K562 (cell line): ENCODE data around the gene TMEM271. TPM values are rescaled to one million over a fixed set of nuclear protein-coding genes. Genes with fewer than 3 reads are reported as not detected.

Experiments
- ATAC-seq: fragments of 200-7000 bp; cut with Tn5 transposase; 3 replicates; pipeline ENCODE4 v1.9.1; 2020; ENCODE audit warnings: moderate library complexity
- BruUV-seq: library from RNA; stranded (reverse); fragments of 400-500 nt; replicated peaks from 2 replicates; lab custom pipeline; 2021; lab: Mats Ljungman, UMichigan
- CTCF ChIA-PET: fragments of 300-600 bp; formaldehyde crosslinking; extraction: SDS; loops from one replicate; lab custom pipeline; 2021; ENCODE audit warnings: low intra/inter-chr PET ratio; lab: Yijun Ruan, JAX
- POLR2A ChIA-PET: fragments of 300-600, 350-650 bp; sonication (Branson Sonifier 250); formaldehyde crosslinking; extraction: SDS; loops from one replicate; lab custom pipeline; 2021; ENCODE audit warnings: antibody characterized with exemption, inconsistent platforms; lab: Yijun Ruan, JAX
- DNase-seq, 4 experiments: peaks; one replicate each; pipeline versions ENCODE4 v3.0.0 to v3.0.0-alpha.2; 2011 to 2018; ENCODE audit warnings: low spot score in 3 of 4, mixed read lengths in 3 of 4; ENCODE audit errors: extremely low read depth in 1 of 4
- FAIRE-seq: peaks from 2 replicates; lab custom pipeline; 2011; peaks lifted over from hg19 to GRCh38; lab: Jason Lieb, UNC
- H2AFZ ChIP-seq: 2 replicates; pipeline ENCODE4 v1.6.0; 2011; ENCODE audit warnings: low read depth, low read length, control low read depth, inconsistent platforms
- H3K27ac ChIP-seq: fragments of 200-600 bp; 3 replicates; pipeline ENCODE4 v1.8.0; 2011; ENCODE audit warnings: low read depth, mild to moderate bottlenecking, control low read depth, inconsistent platforms, low read length, moderate library complexity, mixed read lengths; ENCODE audit errors: extremely low read depth
- H3K27me3 ChIP-seq, 2 experiments: fragments of 300-600 bp in 1 of 2; 2 replicates in 1 of 2; 3 replicates in 1 of 2; pipeline versions ENCODE4 v1.6.0 to v1.8.0; 2011; ENCODE audit warnings: inconsistent platforms in 2 of 2, low read length in 2 of 2, mild to moderate bottlenecking in 1 of 2, mixed read lengths in 1 of 2, moderate library complexity in 1 of 2; ENCODE audit not compliant: control insufficient read depth in 2 of 2, insufficient read depth in 2 of 2
- H3K36me3 ChIP-seq: fragments of 300-600 bp; 3 replicates; pipeline ENCODE4 v1.8.0; 2011; ENCODE audit warnings: mild to moderate bottlenecking, low read length, inconsistent platforms; ENCODE audit not compliant: control insufficient read depth, insufficient read depth
- H3K4me1 ChIP-seq, 2 experiments: fragments of 200-600 bp in 1 of 2; replicated peaks in 1 of 2; 2 replicates in 1 of 2; 3 replicates in 1 of 2; pipeline versions ENCODE4 v1.5.1 to v1.8.0; 2011; ENCODE audit warnings: inconsistent platforms in 2 of 2, low read length in 2 of 2, mild to moderate bottlenecking in 1 of 2, mixed read lengths in 1 of 2, moderate library complexity in 1 of 2; ENCODE audit not compliant: control insufficient read depth in 2 of 2, insufficient read depth in 2 of 2
- H3K4me2 ChIP-seq: 2 replicates; pipeline ENCODE4 v1.6.1; 2011; ENCODE audit warnings: low read length, control low read depth, inconsistent platforms, mixed read lengths; ENCODE audit not compliant: insufficient read depth
- H3K4me3 ChIP-seq: fragments of 200-600 bp; sonication (generic), shearing (Covaris generic); 2 replicates; pipeline ENCODE4 v1.5.1; 2016; ENCODE audit warnings: control low read depth, inconsistent platforms
- H3K79me2 ChIP-seq: fragments of 200-600 bp; 3 replicates; pipeline ENCODE4 v1.8.0; 2011; ENCODE audit warnings: low read length, inconsistent platforms; ENCODE audit not compliant: control insufficient read depth, insufficient read depth
- H3K9ac ChIP-seq, 2 experiments: 2 replicates each; pipeline versions ENCODE4 v1.6.0 to v1.6.1; 2011; ENCODE audit warnings: low read depth in 2 of 2, low read length in 2 of 2, control low read depth in 1 of 2, inconsistent platforms in 1 of 2, mild to moderate bottlenecking in 1 of 2, mixed read lengths in 1 of 2; ENCODE audit not compliant: insufficient read depth in 1 of 2
- H3K9me1 ChIP-seq: one replicate; pipeline ENCODE4 v1.6.0; 2011; ENCODE audit warnings: inconsistent platforms, mild to moderate bottlenecking, low read length, moderate library complexity; ENCODE audit not compliant: control insufficient read depth, insufficient read depth
- H3K9me3 ChIP-seq: replicated peaks from 2 replicates; pipeline ENCODE4 v1.5.1; 2011; ENCODE audit warnings: low read depth, low read length, inconsistent platforms; ENCODE audit not compliant: control insufficient read depth, insufficient read depth
- H4K20me1 ChIP-seq: replicated peaks from 2 replicates; pipeline ENCODE4 v1.6.1; 2011; ENCODE audit warnings: low read length, inconsistent platforms, mixed read lengths; ENCODE audit not compliant: control insufficient read depth, insufficient read depth
- DACH1 ChIP-seq: fragments of 450-650 bp; IDR thresholded peaks from 2 replicates; pipeline ENCODE4 v1.6.1; 2018; ENCODE audit not compliant: partially characterized antibody
- HIVEP1 ChIP-seq: fragments of 250-450 bp; sonication (Bioruptor Pico); IDR thresholded peaks from 2 replicates; pipeline ENCODE4 v1.4.0; 2020; ENCODE audit warnings: mild to moderate bottlenecking
- HLTF ChIP-seq: fragments of 450-650 bp; IDR thresholded peaks from 2 replicates; pipeline ENCODE4 v1.6.1; 2016
- NCOA1 ChIP-seq: fragments of 450-650 bp; IDR thresholded peaks from 2 replicates; pipeline ENCODE4 v1.6.1; 2016; ENCODE audit warnings: low read depth
- ZNF175 ChIP-seq: fragments of 200-800 bp; sonication (Bioruptor generic); IDR thresholded peaks from 2 replicates; pipeline ENCODE4 v1.6.1; 2016; ENCODE audit warnings: low read depth, mild to moderate bottlenecking, missing genetic modification characterization, missing compliant biosample characterization
- ZNF668 ChIP-seq: fragments of 250-450 bp; sonication (Bioruptor Pico); IDR thresholded peaks from 2 replicates; pipeline ENCODE4 v1.8.0; 2022; ENCODE audit warnings: mild to moderate bottlenecking, inconsistent platforms
- ZNF766 ChIP-seq: fragments of 200-800 bp; sonication (Bioruptor generic); conservative IDR thresholded peaks from 2 replicates; pipeline ENCODE4 v1.6.1; 2016; ENCODE audit warnings: missing genetic modification characterization, missing compliant biosample characterization
- WGBS: fragments of 100-300 bp; shearing (Covaris generic); methylation state at CpG from one replicate; pipeline ENCODE4 v1.1.6; 2016; ENCODE audit warnings: low coverage, mixed read lengths; ENCODE audit not compliant: insufficient coverage; ENCODE audit errors: missing lambda C conversion rate; 5-methylcytosine and 5-hydroxymethylcytosine counted together
- in situ Hi-C: fragments of 300-500 bp; cut with MboI; formaldehyde crosslinking; loops from 4 replicates; pipeline ENCODE4 v1.15.0; 2018; ENCODE audit warnings: inconsistent platforms, mixed read lengths
- intact Hi-C: fragments of 100-400 bp; cut with micrococcal nuclease; formaldehyde crosslinking; loops from 2 replicates; pipeline ENCODE4 v1.14.2; 2022
- polyA plus RNA-seq, 8 experiments: library from polyadenylated mRNA; depleted of rRNA in 4 of 8; stranded (reverse) in 5 of 8; unstranded in 3 of 8; fragments of >200 nt; fragmentation: Nextera tagmentation in 2 of 8; fragmentation: Illumina TruSeq in 1 of 8; extraction: Ambion mirVana in 2 of 8; extraction: Trizol in 1 of 8; gene quantifications; 2 replicates each; pipeline versions ENCODE4 v1.2.1 to v1.2.3, GENCODE V29; 2011 to 2014; ENCODE audit warnings: inconsistent platforms in 1 of 8, missing spikeins in 1 of 8
- total RNA-seq, 7 experiments: library from RNA; depleted of rRNA in 6 of 7; stranded (reverse); fragments of >200 nt in 6 of 7; fragmentation: Illumina TruSeq in 2 of 7; extraction: Trizol in 2 of 7; gene quantifications; 2 replicates each; pipeline versions ENCODE4 v1.2.1 to v1.2.3, GENCODE V29; 2011 to 2021; ENCODE audit warnings: low replicate concordance in 1 of 7
- TF ChIP-seq, protein P1 (sequence below): fragments of 150-350 bp; conservative IDR thresholded peaks from 2 replicates; pipeline ENCODE4 v1.6.1; 2014; ENCODE audit warnings: low read length
- TF ChIP-seq, protein P2 (sequence below): sonication (generic); formaldehyde crosslinking; IDR thresholded peaks from 2 replicates; pipeline ENCODE4 v1.8.0; 2022; ENCODE audit warnings: missing genetic modification reagents, mild to moderate bottlenecking, moderate library complexity, borderline replicate concordance

The TMEM271 gene
- total and polyA plus RNA-seq, 9 of the 15 experiments (the other 6 are each of a cell fraction or from before 2014, with no cell fraction given) = not detected

DNA sequence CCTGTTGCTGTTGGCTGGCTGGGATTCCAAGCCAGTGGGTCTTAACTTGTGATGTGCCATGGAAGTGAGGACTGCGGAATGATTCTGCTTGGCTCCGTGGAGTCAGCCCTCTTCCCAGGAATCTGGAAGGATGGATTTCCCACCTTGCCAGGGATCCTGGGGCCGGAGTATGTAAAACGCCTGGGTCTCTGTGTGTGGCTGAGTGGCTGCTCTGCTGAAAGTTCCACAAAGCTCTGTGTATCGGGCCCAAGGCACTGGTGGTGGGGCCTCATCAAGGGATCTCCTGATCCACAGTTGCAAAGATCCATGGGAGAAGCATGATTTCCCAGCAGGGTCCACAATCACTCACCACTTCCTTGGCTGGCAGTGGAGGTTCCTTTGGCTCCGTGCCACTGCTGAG, 24.1 kb upstream of the TMEM271 start:
- no peak overlapping the region for H2AFZ ChIP-seq
- H3K27ac ChIP-seq = no peak overlapping the region
- POLR2A ChIA-PET = no interaction called here
- H3K79me2 ChIP-seq = no peaks in the 10 kb centered on the region
- no peak for FAIRE-seq
- no peaks in the 10 kb centered on the region for H3K36me3 ChIP-seq
- CTCF ChIA-PET = no interaction called here
- no peak overlapping the region for H3K9ac ChIP-seq
- no TSS peak for BruUV-seq
- peaks cover 0 to 8% of the 10 kb centered on the region in 2 experiments; a peak in 2 of 5 replicates for H3K4me1 ChIP-seq
- no peak for ATAC-seq
- no peaks in the 10 kb centered on the region for H3K9me3 ChIP-seq
- no peak overlapping the region for H3K4me2 ChIP-seq
- H3K4me3 ChIP-seq = no peak overlapping the region
- intact Hi-C loops = no loop called here
- WGBS = 7% methylated on average over 6 of the region's 6 CpGs
- H3K27me3 ChIP-seq = peaks cover 2 to 37% of the 10 kb centered on the region in 2 experiments; a peak in 2 of 5 replicates
- no peaks in the 10 kb centered on the region for H3K9me1 ChIP-seq
- in situ Hi-C loops = no loop called here
- H4K20me1 ChIP-seq = no peaks in the 10 kb centered on the region
- TF ChIP-seq ZNF175 (CRISPR knock-in tag) (no peak), ZNF766 (CRISPR knock-in tag) (no peak), DACH1 (no peak), HLTF (no peak), ZNF668 (CRISPR knock-in tag) (no peak), NCOA1 (no peak), HIVEP1 (CRISPR knock-in tag) (no peak)
- TF ChIP-seq, protein P1, sequence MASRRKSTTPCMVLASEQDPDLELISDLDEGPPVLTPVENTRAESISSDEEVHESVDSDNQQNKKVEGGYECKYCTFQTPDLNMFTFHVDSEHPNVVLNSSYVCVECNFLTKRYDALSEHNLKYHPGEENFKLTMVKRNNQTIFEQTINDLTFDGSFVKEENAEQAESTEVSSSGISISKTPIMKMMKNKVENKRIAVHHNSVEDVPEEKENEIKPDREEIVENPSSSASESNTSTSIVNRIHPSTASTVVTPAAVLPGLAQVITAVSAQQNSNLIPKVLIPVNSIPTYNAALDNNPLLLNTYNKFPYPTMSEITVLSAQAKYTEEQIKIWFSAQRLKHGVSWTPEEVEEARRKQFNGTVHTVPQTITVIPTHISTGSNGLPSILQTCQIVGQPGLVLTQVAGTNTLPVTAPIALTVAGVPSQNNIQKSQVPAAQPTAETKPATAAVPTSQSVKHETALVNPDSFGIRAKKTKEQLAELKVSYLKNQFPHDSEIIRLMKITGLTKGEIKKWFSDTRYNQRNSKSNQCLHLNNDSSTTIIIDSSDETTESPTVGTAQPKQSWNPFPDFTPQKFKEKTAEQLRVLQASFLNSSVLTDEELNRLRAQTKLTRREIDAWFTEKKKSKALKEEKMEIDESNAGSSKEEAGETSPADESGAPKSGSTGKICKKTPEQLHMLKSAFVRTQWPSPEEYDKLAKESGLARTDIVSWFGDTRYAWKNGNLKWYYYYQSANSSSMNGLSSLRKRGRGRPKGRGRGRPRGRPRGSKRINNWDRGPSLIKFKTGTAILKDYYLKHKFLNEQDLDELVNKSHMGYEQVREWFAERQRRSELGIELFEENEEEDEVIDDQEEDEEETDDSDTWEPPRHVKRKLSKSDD = no peak
- TF ChIP-seq, protein P2, sequence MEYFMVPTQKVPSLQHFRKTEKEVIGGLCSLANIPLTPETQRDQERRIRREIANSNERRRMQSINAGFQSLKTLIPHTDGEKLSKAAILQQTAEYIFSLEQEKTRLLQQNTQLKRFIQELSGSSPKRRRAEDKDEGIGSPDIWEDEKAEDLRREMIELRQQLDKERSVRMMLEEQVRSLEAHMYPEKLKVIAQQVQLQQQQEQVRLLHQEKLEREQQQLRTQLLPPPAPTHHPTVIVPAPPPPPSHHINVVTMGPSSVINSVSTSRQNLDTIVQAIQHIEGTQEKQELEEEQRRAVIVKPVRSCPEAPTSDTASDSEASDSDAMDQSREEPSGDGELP (CRISPR knock-in tag) = no peak
- DNase-seq = no peak
